ENCODE results near the gene SMARCD1.

Gene SMARCD1

GRCh38 chr12:50104417-50105366 lies 19.6 kb downstream of the SMARCD1 start:
- DNase-seq: no peak

- no peak for DNase-seq
Measured at GRCh38 chr12:50105913-50106450, 20.8 kb downstream of the SMARCD1 start.

GRCh38 chr12:50106907-50107306 lies 21.8 kb downstream of the SMARCD1 start:
- DNase-seq: no peak

- DNase-seq: no peak
Measured at GRCh38 chr12:50107416-50108268, 22.5 kb downstream of the SMARCD1 start.

GRCh38 chr12:50109319-50109718 lies 24.2 kb downstream of the SMARCD1 start:
- DNase-seq: no peak

- no peak for DNase-seq
Measured at GRCh38 chr12:50110127-50110761, 25.1 kb downstream of the SMARCD1 start.

GRCh38 chr12:50110762-50111351 lies 25.7 kb downstream of the SMARCD1 start:
- DNase-seq: no peak

- no peak for DNase-seq
Measured at GRCh38 chr12:50111395-50111692, 26.2 kb downstream of the SMARCD1 start.

- peak; percentile 99 to 100 for DNase-seq
Measured at GRCh38 chr12:50111693-50112455, 26.7 kb downstream of the SMARCD1 start, which contains the start of gene COX14. Gene COX14, plus strand, starts transcription at chr12:50112236. Its CDS starts 7,808 bp downstream, at chr12:50120044.

GRCh38 chr12:50112456-50113218 lies 27.5 kb downstream of the SMARCD1 start:
- DNase-seq: peak in 1 of 2 donors; percentile 26

- DNase-seq: no peak
Measured at GRCh38 chr12:50117057-50117622, 32.0 kb downstream of the SMARCD1 start.

GRCh38 chr12:50119387-50119786 lies 34.2 kb downstream of the SMARCD1 start:
- DNase-seq: no peak

- DNase-seq: no peak
Measured at GRCh38 chr12:50120521-50120920, 35.4 kb downstream of the SMARCD1 start.

- no peak for DNase-seq
Measured at GRCh38 chr12:50120953-50121352, 35.8 kb downstream of the SMARCD1 start.

GRCh38 chr12:50121641-50122040 lies 36.5 kb downstream of the SMARCD1 start:
- DNase-seq: no peak

- DNase-seq: no peak
Measured at GRCh38 chr12:50123203-50123602, 38.1 kb downstream of the SMARCD1 start.

- DNase-seq: no peak
Measured at GRCh38 chr12:50127546-50127945, 42.4 kb downstream of the SMARCD1 start.

GRCh38 chr12:50129290-50129689 lies 44.1 kb downstream of the SMARCD1 start:
- no peak for DNase-seq

GRCh38 chr12:50132505-50133135 lies 47.5 kb downstream of the SMARCD1 start:
- DNase-seq: peak in 1 of 2 donors; percentile 15

GRCh38 chr12:50142993-50143392 lies 57.9 kb downstream of the SMARCD1 start:
- no peak for DNase-seq

Measured in hippocampal formation (tissue), 2 donors.